GM06990 (cell line): ENCODE data around the gene COLQ.
A peak's percentile ranks its signal among the peaks of the same experiment; 100 is the strongest.

Source experiments
- DNase-seq: peaks from one replicate; pipeline ENCODE4 v3.0.0-alpha.2; 2011; ENCODE audit not compliant: insufficient read length; ENCODE audit errors: extremely low read depth
- H3K27me3 ChIP-seq: replicated peaks from 2 replicates; pipeline ENCODE4 v1.6.0; 2011; ENCODE audit warnings: low read length; ENCODE audit not compliant: control insufficient read depth, insufficient read depth
- H3K36me3 ChIP-seq: 2 replicates; pipeline ENCODE4 v1.5.1; 2011; ENCODE audit warnings: low read length; ENCODE audit not compliant: control insufficient read depth, insufficient read depth
- H3K4me3 ChIP-seq: replicated peaks from 2 replicates; pipeline ENCODE4 v1.5.1; 2011; ENCODE audit warnings: low read depth, mild to moderate bottlenecking, control low read depth, low read length
- CTCF ChIP-seq: IDR thresholded peaks from 2 replicates; pipeline ENCODE4 v1.5.1; 2011; ENCODE audit warnings: low read length, control low read depth, mild to moderate bottlenecking, inconsistent platforms; ENCODE audit not compliant: insufficient read depth, poor library complexity, severe bottlenecking

The COLQ gene

DNA sequence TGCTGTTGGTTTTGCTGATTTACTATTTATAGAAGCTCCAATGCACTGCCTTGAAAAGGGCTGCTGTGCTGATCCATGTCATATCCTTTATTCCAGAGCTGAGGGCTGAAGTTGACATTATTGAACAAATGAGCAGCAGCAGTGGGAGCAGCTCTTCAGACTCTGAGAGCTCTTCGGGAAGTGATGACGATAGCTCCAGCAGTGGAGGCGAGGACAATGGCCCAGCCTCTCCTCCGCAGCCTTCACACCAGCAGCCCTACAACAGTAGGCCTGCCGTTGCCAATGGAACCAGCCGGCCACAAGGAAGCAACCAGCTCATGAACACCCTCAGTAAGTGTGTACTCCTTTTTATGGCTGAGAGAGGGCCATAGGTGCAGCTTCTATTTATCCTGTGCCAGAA lies 85.3 kb downstream of the COLQ start:
- TF ChIP-seq CTCF: no peak
- H3K27me3 ChIP-seq: no peaks in the 10 kb centered on the region
- no peak overlapping the region for H3K4me3 ChIP-seq
- DNase-seq: no peak
- peaks cover 26% of the 10 kb centered on the region for H3K36me3 ChIP-seq

GRCh38 chr3:15434756-15435155 lies 86.8 kb downstream of the COLQ start:
- TF ChIP-seq CTCF: no peak
- DNase-seq: no peak
- H3K4me3 ChIP-seq: no peak overlapping the region
- H3K27me3 ChIP-seq: no peaks in the 10 kb centered on the region
- peaks cover 23% of the 10 kb centered on the region for H3K36me3 ChIP-seq

- no peak for TF ChIP-seq CTCF
- Histone ChIP-seq H3K27me3 (no peaks in the 10 kb centered on the region), H3K4me3 (no peak overlapping the region), H3K36me3 (peaks cover 16% of the 10 kb centered on the region)
- no peak for DNase-seq
These were observed 88.0 kb downstream of the COLQ start for GRCh38 chr3:15433531-15433930.

GRCh38 chr3:15431256-15431837 lies 90.2 kb downstream of the COLQ start:
- peaks cover 12% of the 10 kb centered on the region for H3K36me3 ChIP-seq
- H3K4me3 ChIP-seq: no peak overlapping the region
- H3K27me3 ChIP-seq: no peaks in the 10 kb centered on the region
- TF ChIP-seq CTCF: no peak
- DNase-seq: no peak

DNA sequence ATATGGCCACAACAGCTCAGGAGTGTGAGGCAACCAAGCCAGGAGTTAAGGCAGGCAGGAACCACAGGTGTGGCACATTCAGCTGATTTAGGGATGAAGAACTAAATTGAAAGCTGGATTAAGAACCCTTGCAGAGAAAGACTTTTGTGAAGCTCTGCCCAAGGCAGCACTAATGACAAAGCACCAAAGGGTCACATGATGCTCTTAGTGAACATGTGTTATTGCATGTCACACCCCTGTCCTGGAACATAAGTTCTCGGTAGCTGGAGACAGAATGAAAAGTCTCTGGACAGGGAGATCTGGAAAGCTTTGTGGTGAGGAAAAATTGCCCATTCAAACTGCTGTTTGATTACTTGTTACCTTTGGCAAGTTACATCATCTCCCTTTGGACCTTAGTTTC lies 90.9 kb downstream of the COLQ start:
- no peak for TF ChIP-seq CTCF
- Histone ChIP-seq H3K27me3 (no peaks in the 10 kb centered on the region), H3K4me3 (no peak overlapping the region), H3K36me3 (peaks cover 11% of the 10 kb centered on the region)
- no peak for DNase-seq

DNA sequence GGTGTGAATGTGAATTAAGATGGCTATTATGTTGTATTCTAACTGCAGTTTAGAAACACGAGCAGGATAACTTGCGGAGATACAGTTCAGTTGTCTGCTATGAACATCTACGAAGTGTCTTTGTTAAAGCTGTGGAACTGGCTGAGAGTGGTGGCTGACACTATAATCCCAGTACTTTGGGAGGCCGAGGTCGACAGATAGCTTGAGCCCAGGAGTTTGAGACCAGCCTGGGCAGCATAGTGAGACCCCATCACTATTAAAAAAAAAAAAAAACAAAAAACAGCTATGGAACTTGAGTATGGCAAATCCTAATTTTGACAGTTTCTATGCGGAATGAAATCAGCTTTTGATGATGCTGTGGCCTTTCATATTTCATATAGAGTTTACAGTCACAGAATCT lies 92.4 kb downstream of the COLQ start:
- no peak for TF ChIP-seq CTCF
- H3K4me3 ChIP-seq: peak overlapping the region; percentile 95; the same call in 1 of the 2 replicates
- H3K36me3 ChIP-seq: peaks cover 4% of the 10 kb centered on the region; the same call in 1 of the 2 replicates
- H3K27me3 ChIP-seq: no peaks in the 10 kb centered on the region
- DNase-seq: no peak
